GM18868 (cell line): ENCODE results near the gene NCOA4.
"Not testable (repeated sequence)": the region's sequence is repeated elsewhere in the genome, so short reads cannot be mapped to it uniquely, and the experiment has no call there.

ENCODE experiments used
- ATAC-seq: cut with Tn5 transposase; IDR thresholded peaks from one replicate; pipeline ENCODE4 v1.9.1; 2021; ENCODE audit warnings: mild to moderate bottlenecking, moderate library complexity; ENCODE audit not compliant: unreplicated experiment

NCOA4 gene

DNA sequence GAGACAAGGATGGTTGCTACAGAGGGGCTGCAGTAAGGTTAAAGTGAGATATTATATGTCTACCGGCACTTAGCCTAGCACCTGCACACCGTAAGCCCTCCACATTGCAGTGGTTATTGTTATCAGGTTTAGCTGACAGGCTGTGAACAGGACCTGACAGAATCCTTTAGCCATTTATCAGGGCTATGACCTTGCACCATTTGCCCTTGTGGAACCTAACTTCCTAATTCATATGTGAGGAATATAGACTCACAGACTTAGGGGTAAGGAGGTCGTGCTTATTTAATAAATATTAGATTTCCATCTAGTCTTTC lies 10.1 kb downstream of the NCOA4 start:
- ATAC-seq: no peak

DNA sequence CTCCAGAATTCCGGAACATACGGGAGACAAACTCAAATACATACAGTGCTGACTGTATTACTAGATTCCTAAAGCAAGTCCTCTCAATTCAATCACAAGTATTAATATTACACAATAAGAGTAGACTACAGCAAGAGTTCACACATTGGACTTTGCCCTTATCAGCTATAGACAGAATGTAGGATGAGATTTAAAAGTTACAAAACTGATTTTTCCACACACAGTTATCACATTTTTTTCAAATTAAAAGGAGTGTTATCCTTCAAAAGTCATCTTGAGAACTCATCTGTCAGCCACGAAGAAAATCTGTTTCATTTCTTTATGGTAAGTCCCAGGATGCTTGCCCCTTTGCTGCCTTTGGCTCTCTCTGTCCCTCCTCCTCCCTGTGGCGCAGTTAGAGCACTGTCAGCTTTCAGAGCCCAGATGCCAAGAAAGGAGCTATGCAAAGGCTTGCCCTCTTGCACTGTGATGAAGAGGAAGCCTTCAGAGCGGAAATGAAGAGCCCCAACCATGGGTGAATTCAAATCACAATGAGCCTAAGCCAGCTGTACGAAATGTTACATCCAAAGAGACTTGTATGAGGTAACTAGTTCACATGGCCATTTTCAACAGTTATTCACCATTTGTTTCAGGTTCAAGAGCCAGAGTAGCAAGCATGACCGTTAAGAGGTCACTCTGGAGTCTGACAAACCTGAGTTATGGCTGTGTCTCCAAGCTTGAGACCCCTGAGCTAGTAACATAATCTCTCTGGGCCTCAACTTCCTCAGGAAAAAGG lies 10.7 kb downstream of the NCOA4 start:
- peak; percentile 18 for ATAC-seq

DNA sequence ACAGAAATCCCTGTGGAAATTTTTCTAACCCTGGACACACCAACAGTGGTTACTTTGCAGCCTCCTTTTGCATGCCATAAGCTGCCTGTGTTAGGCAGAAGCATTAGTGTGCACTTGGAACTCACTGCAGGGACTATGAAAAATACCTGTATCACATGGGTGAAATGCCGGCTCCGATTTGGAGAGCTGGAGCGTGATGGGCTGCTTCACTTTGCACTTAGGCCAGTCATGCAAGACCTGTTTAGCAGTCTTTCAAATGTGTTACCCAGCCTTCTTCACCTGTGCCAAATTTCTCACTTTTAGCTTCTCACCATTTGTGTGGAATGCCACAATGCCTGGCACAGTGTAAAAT lies 11.3 kb downstream of the NCOA4 start:
- no peak for ATAC-seq

DNA sequence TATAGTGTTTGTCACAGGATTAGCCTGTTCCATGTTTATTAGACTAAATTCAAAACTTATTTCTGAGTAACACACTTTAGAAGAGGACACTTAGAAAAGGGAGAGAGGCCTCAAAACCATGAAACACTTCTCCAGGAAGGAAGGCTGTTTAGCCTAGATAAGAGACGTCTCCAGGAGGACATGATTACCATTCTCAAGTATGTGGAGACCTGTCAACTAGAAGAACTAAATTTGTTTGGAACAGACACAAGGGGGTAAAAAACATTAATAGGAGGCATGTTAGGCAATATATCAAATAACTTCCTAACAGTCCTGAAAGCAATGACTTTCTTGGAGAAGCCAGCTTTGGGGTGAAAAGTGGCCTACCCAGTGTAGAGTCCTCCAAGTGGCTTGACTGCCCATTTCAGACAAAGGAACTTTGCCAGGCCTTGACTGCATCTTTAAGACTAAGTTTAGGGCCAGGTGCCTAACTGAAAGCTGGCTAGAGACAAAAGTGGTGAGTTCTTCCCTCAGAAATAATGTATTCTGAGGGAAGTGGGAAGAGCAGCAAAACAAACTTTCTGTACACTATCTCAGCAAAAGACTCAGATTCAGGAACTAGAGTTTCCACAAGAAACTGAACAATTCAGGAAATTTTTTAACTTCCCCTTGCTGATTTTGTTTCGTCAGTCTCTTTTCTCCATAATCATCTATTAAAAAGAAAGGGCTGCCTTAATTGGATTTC lies 11.8 kb downstream of the NCOA4 start:
- no peak for ATAC-seq

DNA sequence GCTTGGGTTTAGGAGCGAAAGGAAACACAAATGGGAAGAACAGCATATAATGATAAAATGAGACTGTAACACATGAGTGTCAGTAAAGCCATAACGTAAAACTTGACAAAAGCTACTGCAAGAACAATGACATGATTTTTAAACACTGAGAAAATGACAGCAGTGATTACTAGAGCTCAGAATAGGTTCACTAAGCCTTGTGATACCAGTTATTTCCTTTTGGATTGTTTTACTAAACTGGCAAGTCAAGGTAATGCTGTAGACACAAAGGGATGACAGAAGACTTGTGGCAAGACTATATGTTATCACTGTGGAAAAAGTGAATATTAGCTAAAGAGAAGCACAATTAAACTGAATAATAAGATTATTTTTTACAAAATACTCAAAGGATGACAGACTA lies 12.7 kb downstream of the NCOA4 start:
- no peak for ATAC-seq

DNA sequence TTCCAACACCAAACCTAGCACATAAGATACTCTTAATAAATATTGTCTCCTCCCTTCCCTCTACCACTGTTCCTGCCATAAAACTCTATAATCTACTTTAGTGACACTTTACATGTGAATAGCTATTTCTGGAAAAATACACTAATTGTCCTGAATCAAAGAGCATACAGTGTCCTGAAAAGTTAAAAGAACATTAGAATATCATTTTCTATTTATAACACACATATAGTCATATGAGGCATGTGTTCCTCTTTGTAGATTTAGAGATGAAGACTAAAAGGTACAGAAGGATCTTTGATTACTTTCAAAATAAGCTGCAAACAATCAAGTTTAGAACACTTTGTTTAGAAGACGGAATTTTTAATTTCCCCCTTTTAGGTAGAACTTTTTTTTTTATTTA lies 13.6 kb downstream of the NCOA4 start:
- ATAC-seq: no peak

DNA sequence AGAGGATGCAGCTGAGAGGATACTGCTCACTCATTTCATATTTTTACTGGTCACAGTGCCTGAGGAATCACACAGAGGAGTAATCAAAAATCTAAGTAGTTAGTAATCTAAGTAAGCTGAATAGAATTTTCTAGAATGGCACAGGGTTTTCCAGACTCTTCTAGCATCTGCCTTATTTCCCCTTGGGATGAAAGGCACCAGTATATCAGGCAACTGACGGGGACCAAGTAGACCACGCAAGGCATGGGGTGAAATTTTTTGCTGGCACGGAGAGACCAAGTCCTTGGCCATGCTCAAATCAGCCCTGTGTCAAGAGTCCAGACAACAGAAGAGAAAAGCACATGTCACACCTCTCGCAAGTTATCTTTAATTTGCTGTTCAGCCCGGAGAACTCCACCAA lies 14.2 kb downstream of the NCOA4 start:
- ATAC-seq: no peak

DNA sequence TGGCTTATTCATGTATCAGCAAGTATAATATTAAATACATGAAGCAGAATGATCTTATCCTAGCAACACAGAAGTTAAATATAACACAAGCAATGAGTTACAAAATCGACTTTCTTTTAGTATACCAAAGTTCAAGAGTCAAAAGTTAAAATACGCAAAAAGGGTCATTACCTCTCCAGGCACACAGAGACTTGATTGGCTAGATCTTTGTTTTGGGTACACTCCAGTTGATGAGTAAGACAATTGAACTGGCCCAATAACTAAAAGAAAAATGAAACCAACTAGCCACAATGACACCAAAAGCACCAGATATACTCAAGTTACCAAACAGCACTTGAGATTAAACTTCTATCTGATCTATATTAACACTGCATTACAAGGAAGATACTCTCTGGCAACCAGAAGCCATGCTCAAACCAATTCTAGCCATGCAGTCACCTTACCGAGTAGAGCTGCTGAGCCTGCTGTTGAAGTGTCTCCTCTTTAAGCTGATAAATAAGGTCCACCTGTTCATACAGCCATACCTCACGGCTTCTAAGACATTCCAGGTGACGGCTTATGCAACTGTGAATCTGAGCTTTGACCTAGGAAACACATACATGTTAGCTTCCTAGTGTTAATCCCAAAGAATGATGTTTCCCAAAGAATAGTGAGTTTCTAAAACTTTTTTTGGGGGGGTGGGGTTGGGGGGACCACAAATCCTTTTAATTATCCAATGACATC lies 15.6 kb downstream of the NCOA4 start:
- no peak for ATAC-seq

DNA sequence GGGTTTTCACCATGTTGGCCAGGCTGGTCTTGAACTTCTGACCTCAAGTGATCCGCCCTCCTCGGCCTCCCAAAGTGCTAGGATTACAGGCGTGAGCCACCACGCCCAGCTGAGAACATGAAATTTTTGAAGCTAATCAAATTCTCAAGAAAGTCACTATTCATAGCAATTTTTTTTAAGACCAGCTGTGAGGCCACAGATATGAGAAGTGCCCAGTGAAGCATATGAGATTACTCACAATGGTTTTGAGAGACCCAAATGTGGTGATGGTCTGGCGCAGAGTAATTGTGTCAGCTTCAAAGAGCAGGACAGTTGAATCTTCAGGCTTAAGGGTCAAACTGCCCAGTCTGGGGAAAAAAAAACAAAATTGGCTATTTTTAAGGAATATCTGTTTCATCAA lies 16.2 kb downstream of the NCOA4 start:
- no peak for ATAC-seq

DNA sequence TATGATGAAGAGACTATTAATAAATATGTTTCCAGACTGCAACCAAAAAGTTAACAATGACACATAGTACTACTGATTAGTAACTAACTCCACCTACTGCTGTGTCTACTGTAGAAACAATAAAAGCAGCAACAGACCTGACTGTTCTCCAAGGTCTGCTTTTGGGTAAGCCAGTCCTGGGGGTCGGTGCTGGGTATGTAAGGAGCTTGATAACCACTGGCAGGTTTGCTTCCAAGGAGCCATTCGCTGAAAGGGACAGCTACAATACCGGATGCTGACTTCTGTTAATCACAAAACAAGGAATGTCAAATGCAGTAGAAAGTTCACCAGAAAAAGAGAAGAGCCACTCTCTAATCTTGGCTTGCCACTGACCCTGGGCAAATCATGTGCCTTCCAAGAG lies 17.7 kb downstream of the NCOA4 start:
- no peak for ATAC-seq

DNA sequence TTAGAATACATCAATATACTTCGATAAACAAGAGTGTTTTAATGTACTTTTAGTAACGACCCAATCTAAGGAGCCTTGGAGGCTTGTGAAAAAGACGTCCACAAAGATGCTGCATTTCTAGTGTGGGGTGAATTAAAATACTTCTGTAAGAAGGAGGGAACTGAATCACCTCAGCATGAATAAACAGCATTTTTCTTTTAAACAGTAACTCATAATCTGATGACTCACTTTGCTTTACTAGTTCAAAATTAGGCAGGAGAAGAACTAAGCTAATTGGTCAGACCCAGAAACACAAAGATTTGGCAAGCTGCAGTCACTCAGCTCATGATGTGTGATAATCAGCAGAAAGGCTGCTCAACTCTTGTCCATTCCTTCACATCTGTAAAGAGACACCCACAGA lies 24.2 kb downstream of the NCOA4 start:
- no peak for ATAC-seq

DNA sequence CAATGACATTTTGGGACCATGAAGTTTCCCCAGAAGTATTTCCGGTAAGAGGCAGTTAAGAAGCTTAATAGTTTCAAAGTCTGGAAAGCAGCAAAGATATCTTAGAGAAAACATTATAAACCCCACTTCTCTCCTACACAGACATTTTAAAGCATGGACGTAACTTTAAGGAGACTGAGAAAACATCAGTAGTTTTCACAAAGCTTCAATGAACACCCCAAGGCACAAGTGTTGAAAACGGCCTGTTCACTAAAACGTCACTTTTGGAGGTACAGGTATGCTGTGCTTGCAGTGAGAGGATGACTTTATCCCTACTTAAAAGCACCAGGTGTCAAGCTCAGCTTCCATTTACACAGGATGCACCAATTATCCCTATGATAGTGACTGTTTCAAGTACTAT lies 25.0 kb downstream of the NCOA4 start:
- no peak for ATAC-seq

DNA sequence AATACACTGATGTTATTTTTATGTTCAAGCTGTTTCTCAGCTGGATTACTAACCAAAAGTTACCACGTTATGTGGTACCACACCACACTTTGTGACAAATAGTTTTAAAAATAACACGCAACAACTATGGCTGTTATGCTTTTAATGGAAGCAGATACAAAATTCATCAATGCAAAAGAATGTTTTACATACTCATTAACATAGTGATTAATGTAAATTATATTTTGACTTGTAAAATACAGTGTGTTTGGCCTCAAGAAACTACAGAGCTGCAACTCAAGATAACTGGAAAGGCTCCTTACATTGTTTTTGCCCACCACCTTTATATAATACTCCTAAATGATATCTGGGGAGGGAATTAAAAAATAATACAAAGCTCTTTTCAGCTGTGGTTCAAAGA lies 25.5 kb downstream of the NCOA4 start:
- no peak for ATAC-seq

DNA sequence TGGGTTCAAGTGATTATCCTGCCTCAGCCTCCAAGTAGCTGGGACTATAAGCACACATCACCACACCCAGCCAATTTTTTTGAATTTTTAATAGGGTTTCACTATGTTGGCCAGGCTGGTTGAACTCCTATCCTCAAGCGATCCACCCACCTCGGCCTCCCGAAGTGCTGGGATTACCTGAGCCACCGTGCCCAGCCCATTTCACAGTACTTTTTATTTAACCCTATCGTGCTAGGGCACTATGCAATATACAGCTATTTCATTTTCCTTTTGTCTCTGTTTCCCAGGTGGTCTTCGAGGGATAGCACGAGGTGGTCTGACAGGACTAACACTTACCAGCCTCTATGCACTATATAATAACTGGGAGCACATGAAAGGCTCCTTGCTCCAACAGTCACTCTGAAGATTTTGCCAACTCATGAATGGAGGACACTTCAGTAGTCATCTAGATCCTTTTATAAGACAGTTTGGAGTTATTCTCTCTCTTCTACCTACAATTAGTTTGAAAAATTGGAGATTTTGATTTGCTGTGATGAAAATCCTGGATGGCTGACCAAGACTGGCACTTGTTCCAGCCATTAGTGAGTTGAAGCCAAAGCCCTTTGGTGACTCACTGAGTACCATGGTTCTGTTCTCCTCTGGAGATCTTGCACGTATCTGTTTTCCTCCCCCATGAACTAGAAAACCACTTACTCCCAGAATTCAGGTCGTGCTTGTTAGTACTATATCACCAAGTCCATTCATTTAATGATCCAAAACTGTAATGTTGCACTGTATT lies 27.3 kb downstream of the NCOA4 start:
- ATAC-seq: no peak

DNA sequence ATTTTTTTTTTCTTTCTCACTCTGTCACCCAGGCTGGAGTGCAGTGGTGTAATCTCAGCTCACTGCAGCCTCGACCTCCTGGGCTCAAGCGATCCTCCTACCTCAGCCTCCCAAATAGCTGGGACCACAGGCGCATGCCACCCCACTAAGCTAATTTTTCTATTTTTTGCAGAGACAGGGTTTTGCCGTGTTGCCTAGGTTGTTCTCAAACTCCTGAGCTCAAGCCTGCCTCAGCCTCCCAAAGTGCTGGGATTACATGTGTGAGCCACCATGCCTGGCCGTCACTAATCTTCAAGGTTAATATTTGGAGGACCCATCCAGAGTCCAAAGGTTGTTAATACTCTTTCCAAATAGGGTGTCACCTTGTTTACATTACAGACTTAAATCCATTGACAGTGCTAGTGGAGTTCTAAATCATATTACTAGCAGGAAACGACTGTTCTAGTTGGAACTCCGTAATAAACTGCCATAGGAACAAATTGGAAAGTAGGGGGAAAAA lies 28.2 kb downstream of the NCOA4 start:
- ATAC-seq: not testable (repeated sequence)

DNA sequence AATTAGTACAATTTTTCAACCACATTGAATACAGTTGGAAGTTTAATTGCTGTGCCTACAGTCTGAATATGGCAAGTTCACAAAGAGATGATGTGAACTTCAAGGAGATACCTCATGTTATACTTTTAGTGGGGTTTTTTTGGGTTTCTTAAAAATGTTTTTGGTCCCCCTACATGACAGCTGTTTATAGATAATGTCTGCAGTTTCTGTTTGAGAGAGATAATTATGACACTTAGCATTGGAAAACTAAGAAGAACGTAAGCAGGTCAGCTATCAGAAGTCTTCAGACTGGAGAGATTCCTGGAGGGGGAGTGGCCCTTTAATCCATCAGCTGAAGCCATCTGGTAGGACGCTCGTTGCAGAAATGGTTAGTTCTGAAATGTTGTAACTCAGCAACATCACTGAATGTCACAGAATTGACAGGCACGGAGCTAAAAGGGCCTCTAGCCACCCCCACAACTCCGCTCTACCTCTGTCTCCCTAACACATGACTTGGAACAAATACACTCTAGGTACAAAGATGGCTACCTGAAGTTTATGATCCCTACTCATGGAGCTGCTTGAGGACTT lies 29.2 kb downstream of the NCOA4 start:
- no peak for ATAC-seq

DNA sequence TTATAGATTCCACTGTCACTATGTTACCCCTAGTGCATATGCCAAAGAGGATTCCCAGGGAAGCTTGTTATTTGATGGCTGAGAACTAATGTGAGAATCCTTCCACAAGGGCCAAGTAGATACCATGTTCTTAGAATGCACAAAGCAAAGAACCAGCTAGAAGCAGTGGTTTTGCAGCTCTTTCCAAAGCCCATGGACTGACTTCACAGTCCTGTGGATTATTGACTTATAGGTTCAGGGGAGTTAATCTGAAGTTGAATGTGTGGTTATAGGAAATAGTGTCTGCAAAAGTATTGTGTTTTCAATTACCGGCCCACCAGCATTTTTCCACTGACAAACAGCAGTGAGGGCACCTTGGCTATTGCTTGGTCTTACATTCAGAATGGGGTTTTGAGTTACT lies 29.9 kb downstream of the NCOA4 start:
- no peak for ATAC-seq

DNA sequence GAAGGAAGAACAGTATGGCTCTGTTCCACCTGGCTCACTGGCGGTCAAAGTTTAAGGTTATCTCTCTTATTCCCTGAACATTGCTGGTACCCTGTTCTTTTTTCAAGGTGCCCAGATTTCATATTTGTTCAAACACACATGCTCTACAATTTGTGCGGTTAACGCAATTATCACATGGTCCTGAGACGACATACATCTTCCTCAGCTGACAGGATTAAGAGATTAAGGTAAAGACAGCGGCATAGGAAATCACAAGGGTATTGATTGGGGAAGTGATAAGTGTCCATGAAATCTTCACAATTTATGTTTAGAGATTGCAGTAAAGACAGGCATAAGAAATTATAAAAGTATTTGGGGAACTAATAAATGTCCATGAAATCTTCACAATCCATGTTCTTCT lies 30.5 kb downstream of the NCOA4 start:
- ATAC-seq: not testable (repeated sequence)

DNA sequence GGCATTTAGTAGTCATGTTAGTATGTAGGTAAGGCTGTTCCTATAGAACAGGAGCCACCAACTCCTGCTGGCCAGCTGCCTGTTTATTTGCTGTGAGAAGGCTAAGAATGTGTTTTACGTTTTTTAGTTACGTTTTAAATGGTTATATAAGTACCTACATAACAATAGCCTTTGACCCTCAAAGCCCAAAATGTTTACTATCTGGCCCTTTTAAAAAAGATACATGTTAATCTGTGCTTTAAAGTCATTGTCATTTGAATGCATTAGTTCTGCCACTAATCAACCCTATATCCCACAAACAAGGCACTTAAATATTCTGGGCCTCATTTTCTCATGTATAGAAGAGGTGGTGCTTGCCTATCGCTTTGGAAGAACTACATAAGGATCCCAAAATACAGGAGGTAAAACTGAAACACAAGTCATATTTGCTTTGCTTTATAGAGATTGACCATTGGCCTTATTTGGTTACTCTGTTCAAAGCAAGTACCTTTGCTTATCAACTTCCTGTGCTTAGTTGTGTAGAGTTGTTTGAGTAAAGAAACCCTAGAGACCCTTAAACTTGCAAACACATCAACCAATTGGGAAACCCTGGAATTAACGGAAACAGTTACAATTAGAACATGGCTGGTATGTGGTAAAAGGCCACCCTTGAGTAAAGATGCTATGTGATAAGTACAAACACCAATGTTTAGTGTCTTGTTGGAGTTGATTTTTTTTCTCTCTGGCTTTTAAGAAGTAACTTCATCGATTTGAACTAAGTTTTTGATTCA lies 32.2 kb downstream of the NCOA4 start:
- ATAC-seq: no peak

DNA sequence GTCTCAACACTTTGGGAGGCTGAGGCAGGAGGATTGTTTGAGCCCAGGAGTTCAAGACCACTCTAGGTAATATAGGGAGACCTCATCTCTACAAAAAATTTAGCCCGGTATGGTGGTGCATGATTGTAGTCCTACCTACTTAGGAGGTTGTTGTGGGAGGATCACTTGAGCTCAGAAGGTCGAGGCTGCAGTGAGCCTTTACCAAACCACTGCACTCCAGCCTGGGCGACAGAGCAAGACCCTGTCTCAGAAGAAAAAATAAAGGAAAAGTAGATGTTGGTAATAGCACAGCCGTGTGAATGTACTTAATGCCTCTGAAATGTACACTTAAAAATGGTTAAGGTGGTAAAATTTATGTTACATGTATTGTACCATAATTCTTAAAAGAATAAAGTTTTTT lies 32.9 kb downstream of the NCOA4 start:
- ATAC-seq: no peak
